ENCODE measurements around the gene PCGF6. TPM values are rescaled to one million over a fixed set of nuclear protein-coding genes. Genes with fewer than 3 reads are reported as not detected.

PCGF6 gene
- total and polyA plus RNA-seq, 10 donors, result 6.0 to 11.3 (median 8.6) TPM

DNA sequence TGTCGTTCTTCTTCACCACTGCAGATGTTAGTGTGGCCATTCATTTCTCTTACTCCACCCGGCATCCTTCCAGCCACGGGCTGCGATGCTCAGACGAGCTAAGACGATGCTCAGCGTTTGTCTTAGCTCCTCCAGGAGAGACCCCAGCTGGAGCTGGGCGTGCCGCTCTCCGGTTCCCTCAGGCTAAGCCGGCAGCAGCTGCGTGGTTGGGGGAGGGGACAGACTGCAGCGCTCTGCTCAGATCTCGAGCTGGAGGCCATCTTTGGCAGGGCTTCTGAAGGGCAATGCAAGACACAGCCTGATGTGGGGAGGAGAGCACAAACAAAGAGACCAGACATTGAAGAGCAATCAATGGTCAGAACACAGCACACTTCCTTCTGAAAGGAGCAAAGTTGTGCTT lies 69.2 kb downstream of the PCGF6 start:
- Histone ChIP-seq H3K27me3 (replicated peaks in 1 of 7) (peaks cover 0 to 96% (median 40%) of the 10 kb centered on the region in 7 donors), H3K36me3 (no peaks in the 10 kb centered on the region), H3K27ac (no peak overlapping the region), H3K4me3 (no peak overlapping the region), H3K4me1 (peaks cover 2 to 20% (median 12%) of the 10 kb centered on the region in 6 donors), H3K9me3 (peaks cover 0 to 3% (median 0%) of the 10 kb centered on the region in 8 donors)
- intact Hi-C loops (cut with DNase I; ENCODE audit: low total_unique reads), result no loop called here
- no peak for DNase-seq
- TF ChIP-seq, protein P1, sequence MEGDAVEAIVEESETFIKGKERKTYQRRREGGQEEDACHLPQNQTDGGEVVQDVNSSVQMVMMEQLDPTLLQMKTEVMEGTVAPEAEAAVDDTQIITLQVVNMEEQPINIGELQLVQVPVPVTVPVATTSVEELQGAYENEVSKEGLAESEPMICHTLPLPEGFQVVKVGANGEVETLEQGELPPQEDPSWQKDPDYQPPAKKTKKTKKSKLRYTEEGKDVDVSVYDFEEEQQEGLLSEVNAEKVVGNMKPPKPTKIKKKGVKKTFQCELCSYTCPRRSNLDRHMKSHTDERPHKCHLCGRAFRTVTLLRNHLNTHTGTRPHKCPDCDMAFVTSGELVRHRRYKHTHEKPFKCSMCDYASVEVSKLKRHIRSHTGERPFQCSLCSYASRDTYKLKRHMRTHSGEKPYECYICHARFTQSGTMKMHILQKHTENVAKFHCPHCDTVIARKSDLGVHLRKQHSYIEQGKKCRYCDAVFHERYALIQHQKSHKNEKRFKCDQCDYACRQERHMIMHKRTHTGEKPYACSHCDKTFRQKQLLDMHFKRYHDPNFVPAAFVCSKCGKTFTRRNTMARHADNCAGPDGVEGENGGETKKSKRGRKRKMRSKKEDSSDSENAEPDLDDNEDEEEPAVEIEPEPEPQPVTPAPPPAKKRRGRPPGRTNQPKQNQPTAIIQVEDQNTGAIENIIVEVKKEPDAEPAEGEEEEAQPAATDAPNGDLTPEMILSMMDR (IDR thresholded peaks at IDR 0.05 in 8 of 11, conservative IDR thresholded peaks at IDR 0.05 in 3 of 11), result no peak
- TF ChIP-seq POLR2AphosphoS5 (IDR thresholded peaks at IDR 0.05), result no peak
- TF ChIP-seq POLR2A (IDR thresholded peaks at IDR 0.05), result no peak
- WGBS, 5 donors, result 4 to 11% (median 6%) methylated on average over 13 to 14 of the region's 14 CpGs

DNA sequence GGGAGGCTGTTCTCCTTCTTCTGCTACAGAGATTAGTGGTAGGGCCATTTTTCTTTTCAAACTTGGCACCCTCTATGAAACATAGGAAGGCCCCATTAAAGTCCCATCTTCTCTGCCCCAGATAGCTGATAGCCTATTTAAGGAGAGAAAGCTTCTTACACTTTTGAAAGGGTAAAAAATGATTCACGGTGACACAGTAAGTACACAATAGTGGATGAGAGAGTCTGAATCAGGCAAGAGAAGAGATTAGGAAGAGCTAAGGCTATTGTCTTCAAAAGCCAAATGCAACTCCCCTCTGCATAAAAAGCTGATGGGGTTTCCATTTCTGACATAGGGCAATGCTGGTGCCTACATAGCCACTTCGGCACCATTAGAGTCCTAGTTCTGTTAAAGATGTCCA lies 70.4 kb downstream of the PCGF6 start:
- no peak overlapping the region for H3K27ac ChIP-seq
- WGBS, 5 donors, result 85 to 100% (median 93%) methylated on average over 2 of the region's 2 CpGs
- TF ChIP-seq POLR2A (IDR thresholded peaks at IDR 0.05), result no peak
- no peak for TF ChIP-seq POLR2AphosphoS5 (IDR thresholded peaks at IDR 0.05)
- TF ChIP-seq, protein P1 (IDR thresholded peaks at IDR 0.05 in 8 of 11, conservative IDR thresholded peaks at IDR 0.05 in 3 of 11), result no peak
- H3K36me3 ChIP-seq, result no peaks in the 10 kb centered on the region
- H3K9me3 ChIP-seq, result peaks cover 0 to 3% (median 0%) of the 10 kb centered on the region in 8 donors
- peaks cover 7 to 28% (median 17%) of the 10 kb centered on the region in 6 donors for H3K4me1 ChIP-seq
- intact Hi-C loops (cut with DNase I; ENCODE audit: low total_unique reads), result no loop called here
- no peak for DNase-seq
- H3K4me3 ChIP-seq, result no peak overlapping the region
- H3K27me3 ChIP-seq (replicated peaks in 1 of 7), result peaks cover 0 to 96% (median 53%) of the 10 kb centered on the region in 7 donors

DNA sequence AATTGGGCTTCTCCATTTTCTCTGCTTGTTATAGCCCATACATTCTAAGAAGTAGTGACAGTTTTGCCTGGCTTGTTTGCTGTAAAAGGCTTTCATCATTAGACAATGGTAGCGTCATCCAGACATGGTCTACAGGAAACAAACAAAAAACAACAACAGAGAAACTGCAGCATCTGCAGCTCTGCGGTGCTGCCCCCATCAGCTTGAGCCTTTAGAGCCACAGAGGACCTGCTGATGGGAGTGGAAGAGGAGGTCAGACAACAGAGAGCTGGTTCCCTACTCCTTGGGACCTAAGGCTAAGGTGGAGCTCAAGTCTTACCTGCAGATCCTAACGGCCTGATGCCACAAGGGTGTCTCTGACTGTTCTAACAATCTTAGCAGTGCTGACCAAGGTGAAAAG lies 70.9 kb downstream of the PCGF6 start:
- Histone ChIP-seq H3K9me3 (peaks cover 0 to 3% (median 0%) of the 10 kb centered on the region in 8 donors), H3K27ac (no peak overlapping the region), H3K36me3 (no peaks in the 10 kb centered on the region), H3K27me3 (replicated peaks in 1 of 7) (peaks cover 0 to 96% (median 55%) of the 10 kb centered on the region in 7 donors), H3K4me3 (no peak overlapping the region), H3K4me1 (peaks cover 7 to 28% (median 17%) of the 10 kb centered on the region in 6 donors)
- no peak for TF ChIP-seq POLR2AphosphoS5 (IDR thresholded peaks at IDR 0.05)
- TF ChIP-seq, protein P1 (IDR thresholded peaks at IDR 0.05 in 8 of 11, conservative IDR thresholded peaks at IDR 0.05 in 3 of 11), result no peak
- no peak for TF ChIP-seq POLR2A (IDR thresholded peaks at IDR 0.05)
- no peak for DNase-seq
- intact Hi-C loops (cut with DNase I; ENCODE audit: low total_unique reads), result no loop called here
- 54 to 72% (median 66%) methylated on average over 3 of the region's 3 CpGs for WGBS, 5 donors

DNA sequence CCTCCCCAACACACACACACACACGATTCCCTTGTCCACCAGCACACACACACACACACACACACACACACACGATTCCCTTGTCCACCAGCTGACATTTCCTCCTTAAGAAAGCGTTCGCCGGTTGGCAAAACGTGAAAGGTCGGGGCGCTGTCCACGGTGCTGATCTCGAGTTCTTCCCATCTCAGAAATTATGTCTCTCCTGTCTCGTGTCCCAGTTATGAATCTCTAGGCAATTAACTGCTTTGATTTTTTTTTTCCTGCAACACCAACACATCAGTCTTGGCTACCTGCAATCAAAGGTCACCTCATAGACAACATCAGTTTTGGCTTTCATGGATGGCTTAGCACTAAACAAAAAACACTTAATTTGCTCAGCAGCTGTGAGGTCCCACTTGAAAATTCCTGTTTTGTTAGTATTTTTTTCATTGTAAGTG lies 72.1 kb downstream of the PCGF6 start:
- Histone ChIP-seq H3K27ac (no peak overlapping the region), H3K36me3 (no peaks in the 10 kb centered on the region), H3K4me3 (no peak overlapping the region), H3K27me3 (replicated peaks in 1 of 7) (peaks cover 0 to 96% (median 55%) of the 10 kb centered on the region in 7 donors), H3K4me1 (peaks cover 7 to 28% (median 17%) of the 10 kb centered on the region in 6 donors), H3K9me3 (peaks cover 0 to 3% (median 0%) of the 10 kb centered on the region in 8 donors)
- no peak for DNase-seq
- TF ChIP-seq POLR2A (IDR thresholded peaks at IDR 0.05) (no peak), POLR2AphosphoS5 (IDR thresholded peaks at IDR 0.05) (no peak)
- TF ChIP-seq, protein P1 (IDR thresholded peaks at IDR 0.05 in 8 of 11, conservative IDR thresholded peaks at IDR 0.05 in 3 of 11), result no peak
- 5 to 11% (median 5%) methylated on average over 11 of the region's 11 CpGs for WGBS, 5 donors
- intact Hi-C loops (cut with DNase I; ENCODE audit: low total_unique reads), result no loop called here
